HG02763 (cell line): ENCODE data around the gene SPACA4.

Source experiments
- ATAC-seq: cut with Tn5 transposase; IDR thresholded peaks from one replicate; pipeline ENCODE4 v1.9.1; 2021; ENCODE audit warnings: mild to moderate bottlenecking, moderate library complexity; ENCODE audit not compliant: unreplicated experiment

The SPACA4 gene

GRCh38 chr19:48596679-48597465 is 9.7 kb upstream of the SPACA4 start:
- no peak for ATAC-seq

GRCh38 chr19:48598996-48599700 is 7.4 kb upstream of the SPACA4 start:
- no peak for ATAC-seq

- no peak for ATAC-seq
Observed at GRCh38 chr19:48600679-48601417, 5.7 kb upstream of the SPACA4 start.

GRCh38 chr19:48603001-48603400 is 3.5 kb upstream of the SPACA4 start:
- no peak for ATAC-seq

GRCh38 chr19:48603449-48603848 is 3.1 kb upstream of the SPACA4 start:
- ATAC-seq = no peak

GRCh38 chr19:48603850-48604249 is 2.7 kb upstream of the SPACA4 start:
- no peak for ATAC-seq

- no peak for ATAC-seq
Observed at GRCh38 chr19:48607359-48607755, 815 bp downstream of the SPACA4 start.

- ATAC-seq = no peak
Observed at GRCh38 chr19:48608798-48609263, 2.3 kb downstream of the SPACA4 start.

GRCh38 chr19:48609571-48610108 is 3.1 kb downstream of the SPACA4 start:
- ATAC-seq = no peak

- no peak for ATAC-seq
Observed at GRCh38 chr19:48611872-48612271, 5.3 kb downstream of the SPACA4 start.

GRCh38 chr19:48613024-48613851 is 6.7 kb downstream of the SPACA4 start:
- ATAC-seq = no peak

- no peak for ATAC-seq
Observed at GRCh38 chr19:48613852-48614435, 7.4 kb downstream of the SPACA4 start.

- ATAC-seq = no peak
Observed at GRCh38 chr19:48614436-48615230, 8.1 kb downstream of the SPACA4 start, which contains the start of gene FAM83E. Gene FAM83E (minus strand): TSS chr19:48615076. CDS start chr19:48613372, 1,704 bp downstream.

- ATAC-seq = no peak
Observed at GRCh38 chr19:48615231-48616040, 8.9 kb downstream of the SPACA4 start.

GRCh38 chr19:48616041-48616436 is 9.5 kb downstream of the SPACA4 start:
- no peak for ATAC-seq

GRCh38 chr19:48616491-48617056 is 10.0 kb downstream of the SPACA4 start:
- no peak for ATAC-seq

GRCh38 chr19:48617146-48617937 is 10.8 kb downstream of the SPACA4 start:
- ATAC-seq = no peak
